Anterior cingulate cortex (tissue), 58 donors: ENCODE results near the gene PTPN7.
A peak's percentile ranks its signal among the peaks of the same experiment; 100 is the strongest.
"Not testable (repeated sequence)": the region's sequence is repeated elsewhere in the genome, so short reads cannot be mapped to it uniquely, and the experiment has no call there.

Experiments used
- DNase-seq, 58 donors: peaks; one replicate each; lab custom pipeline; 2025; lab: John Stamatoyannopoulos, UW

The PTPN7 gene

DNA sequence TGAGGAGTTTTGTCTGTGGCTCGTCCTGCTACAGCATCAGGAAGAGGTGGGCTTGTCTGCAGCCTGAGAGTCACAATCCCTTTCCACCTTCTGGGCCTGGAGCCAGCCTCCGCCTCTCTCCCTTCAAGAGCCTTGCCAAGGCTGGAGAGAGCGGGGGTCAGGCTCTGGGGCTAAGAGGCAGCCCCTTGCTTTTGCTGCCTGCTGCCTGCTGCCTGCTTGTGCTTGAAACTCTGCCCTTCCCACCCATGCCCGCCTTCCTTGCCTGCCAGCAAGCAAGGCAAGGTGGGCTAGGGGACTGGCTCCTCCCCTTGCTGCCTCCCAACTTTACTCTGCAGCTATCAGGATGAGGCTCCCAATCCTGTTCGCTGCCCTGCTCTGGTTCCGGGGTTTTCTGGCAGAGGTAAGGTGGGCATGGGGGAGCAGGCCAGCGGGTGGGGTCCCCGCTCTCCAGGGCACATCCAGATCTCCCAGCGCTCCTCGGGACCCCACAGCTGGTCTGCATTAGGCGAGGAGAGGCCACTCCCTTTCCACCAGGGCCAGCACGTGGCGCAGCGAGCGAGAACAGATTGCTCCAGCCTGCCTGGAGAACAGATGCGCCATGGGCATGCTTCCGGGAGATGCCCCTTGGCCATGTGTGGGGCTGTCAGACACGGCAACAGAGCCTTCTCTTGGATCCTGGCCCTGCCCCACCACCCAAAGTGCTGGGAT lies 7.5 kb upstream of the PTPN7 start:
- DNase-seq = no peak

DNA sequence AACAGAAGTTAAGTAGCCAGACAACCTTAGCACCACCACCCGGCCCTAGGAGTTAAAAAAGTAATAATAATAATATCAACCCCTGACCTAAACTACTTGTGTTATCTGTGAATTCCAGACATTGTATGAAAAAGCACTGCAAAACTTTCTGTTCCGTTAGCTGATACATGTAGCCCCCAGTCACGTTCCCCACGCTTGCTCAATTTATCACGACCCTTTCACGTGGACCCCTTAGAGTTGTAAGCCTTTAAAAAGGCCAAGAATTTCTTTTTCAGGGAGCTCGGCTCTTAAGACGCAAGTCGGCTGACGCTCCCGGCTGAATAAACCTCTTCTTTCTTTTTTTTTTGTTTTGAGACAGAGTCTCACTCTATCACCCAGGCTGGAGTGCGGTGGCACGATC lies 6.7 kb upstream of the PTPN7 start:
- not testable (repeated sequence) for DNase-seq

DNA sequence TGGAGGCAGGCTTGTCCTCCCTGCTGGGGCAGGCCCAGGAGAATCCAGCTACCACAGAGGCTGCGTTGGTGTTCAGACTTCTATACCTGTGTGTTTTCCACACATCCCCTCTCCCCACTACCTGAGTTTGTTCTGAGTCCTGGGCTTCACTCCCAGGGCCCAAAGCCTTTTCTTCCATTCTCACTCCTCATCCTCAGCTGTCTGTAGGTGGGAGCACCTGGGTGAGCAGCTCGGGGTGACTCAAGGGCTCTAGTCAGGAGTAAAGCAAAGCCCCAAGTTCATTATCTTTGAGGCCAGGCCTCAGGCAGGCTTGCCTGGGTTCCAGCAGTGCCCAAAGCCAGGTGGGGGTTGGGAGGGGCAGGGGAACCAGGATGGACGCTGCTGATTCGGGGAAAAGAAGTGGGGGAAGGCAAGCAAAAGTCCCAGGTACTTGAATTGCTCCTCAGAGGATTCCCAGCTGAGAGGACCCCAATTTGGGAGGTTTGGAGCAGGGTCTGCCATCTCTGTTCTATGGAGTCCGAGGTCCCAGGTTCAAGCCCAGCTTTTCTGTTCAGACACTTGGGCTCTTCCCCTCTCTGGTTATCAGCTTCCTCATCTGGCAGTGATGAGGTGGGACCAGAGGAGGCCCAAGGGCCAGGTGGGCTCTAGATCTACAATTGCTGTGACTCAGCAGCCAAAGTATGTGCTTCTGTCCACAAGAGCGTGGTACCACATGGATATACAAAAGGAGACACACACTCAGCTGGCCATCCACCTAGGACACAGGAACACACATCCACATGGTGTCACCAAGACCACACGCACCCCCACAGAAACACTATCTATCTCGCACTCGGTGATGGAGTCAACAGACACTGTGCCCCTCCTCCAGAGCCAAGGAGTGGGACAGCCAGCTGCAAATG lies 5.8 kb upstream of the PTPN7 start:
- DNase-seq = no peak

DNA sequence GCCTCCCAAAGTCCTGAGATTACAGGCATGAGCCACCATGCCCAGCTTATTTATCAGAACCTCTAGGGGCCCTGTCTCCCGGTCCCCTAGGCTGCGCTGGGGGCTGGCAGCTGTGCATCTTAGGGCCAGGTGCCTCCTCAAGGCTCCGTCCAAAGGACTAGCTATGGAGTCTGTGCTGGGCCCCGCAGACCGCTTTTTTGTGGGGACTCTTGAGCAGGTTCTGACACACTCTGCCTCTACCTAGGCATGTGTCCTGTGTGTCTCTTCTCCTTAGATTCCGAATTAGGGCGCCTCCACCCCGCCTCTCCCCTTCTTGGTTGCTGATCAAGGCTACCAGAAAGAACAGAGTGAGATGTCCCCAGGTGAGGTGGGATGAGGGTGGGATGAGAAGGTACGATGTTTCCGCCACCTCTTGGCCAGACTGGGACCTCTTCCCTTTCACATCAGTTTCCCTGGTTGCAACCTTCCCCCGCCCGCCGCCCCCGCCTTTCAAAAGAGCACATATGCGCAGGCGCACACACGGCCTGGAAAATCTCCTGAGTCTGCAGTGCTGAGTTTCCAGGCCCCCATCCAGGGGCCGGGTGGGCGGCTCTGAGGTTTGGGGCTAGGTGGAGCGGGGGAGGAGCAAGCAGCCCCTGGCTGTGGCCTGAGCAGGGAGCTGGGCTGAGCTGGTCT lies 5.0 kb upstream of the PTPN7 start:
- peak in 1 of 58 donors; percentile 50 for DNase-seq

DNA sequence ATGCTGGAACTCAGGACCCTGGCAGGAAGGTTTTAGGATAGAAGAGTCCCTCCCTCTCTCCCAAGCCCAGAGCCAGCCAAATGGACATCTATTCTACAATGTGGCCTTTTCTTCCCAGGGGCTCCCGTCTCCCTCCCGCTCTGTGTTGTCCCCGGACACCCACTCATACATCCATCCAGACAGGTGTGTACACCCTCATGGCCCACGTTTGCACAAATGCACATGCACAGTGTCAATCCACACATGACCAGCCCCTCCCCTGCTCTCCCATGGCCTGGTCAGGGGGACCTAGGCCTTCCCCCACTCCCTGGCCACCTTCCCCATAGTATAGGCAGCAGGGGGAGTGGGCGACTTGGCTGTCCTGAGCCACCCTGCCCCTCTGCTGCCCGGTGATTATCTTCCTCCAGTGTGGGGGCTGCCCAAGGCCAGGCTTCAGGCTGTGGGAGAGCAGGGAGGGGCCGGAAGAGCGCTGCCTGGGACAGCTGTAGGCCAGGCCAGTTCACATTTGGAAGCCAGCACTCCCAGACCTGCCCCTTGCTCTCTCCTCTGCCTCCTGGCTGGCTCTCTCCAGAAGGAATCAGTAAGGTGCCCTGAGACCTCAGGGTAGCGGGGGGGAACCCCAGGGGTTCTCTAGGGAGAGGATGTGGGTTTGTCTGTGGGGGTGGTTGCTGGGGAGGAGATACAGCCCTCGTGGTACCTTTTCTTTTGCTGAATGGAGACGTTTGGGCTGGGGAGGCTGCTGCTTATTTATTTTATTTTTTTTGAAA lies 4.1 kb upstream of the PTPN7 start:
- no peak for DNase-seq

DNA sequence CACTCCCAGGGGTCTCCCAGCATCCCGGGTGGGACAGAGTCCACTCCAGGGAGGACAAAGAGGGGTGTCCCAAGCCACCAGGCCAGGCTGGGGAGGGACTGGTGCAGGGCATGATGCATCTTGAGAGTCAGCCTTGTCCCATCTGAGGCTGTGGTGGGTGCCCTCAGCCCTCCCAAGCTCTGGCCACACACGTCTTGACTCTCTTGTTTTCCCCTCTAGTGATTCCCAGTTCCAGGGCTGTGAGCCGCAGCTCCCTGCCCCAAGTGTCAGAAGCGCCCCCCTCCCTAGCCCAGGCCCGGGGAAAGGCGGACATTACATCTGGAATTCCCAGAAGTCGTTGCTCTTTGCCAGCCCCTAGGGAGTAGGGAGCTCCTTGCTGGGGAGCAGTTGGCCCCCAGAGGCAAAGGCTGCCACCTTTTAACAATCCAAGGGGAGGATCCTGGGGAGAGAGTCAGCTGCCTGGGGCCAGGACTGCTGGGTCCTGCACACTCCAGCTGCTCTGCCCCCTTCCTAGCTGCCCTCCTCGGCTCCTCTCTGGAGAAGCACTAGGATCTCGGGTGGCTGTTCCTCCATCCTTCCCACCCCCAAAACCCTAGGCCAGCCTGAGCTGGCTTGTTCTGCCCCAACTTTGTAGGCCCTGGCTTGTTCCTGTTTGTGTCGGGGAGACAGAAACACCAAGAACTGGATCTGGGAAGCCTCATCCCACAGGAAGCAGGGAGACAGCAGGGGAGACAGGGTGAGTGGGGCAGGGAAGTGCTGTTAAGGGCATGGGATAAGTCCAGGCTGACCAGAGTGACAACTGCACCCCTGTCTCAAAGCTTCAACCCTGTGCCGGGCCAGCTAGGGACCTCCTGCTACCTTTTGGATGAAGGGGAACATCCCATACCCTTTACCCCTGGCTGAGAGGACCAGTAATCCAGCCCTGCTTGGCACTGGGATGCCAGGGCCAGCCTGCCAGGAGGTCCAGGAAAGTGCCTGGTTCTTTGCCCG lies 3.2 kb upstream of the PTPN7 start:
- DNase-seq = no peak

DNA sequence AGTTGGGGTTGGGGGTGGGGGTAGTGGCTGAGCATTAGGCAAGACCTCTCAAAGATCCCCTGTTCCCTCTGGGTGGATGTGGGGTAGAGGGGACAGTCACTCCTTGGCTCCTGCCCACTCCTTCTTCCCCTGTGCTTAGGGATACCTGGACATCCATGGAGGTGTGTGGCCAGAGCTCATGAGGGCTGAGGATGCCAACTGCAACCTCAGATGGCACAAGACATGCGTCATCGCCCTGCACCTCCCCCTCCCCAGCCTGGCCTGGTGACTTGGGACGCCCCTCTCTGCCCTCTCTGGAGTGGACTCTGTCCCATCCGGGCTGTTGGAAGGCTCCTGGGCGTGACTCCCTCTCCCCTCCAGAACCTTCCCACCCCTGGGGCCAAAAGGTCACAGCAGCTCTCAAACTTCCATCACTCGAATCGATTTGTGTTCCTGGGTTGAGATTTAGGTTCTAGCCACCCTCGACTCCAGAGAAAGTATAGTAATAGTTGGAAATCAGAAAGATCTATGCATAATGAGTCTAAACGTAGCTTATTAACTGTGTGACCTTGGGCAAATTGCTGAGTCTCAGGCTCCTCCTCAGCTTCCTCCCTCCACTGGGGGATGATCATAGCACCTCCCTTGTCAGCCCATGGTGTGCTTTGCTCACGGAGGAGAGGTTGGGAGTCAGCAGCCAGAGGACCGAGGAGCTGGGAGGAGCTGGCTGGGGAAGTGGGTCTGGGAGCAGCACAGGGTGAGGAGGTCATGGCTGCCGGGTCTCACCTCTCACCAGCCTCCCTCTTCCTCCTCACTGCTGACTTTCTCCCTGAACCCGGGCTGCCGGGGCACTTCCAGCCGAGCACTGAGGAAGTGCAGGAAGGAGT lies 2.2 kb upstream of the PTPN7 start:
- DNase-seq = no peak

DNA sequence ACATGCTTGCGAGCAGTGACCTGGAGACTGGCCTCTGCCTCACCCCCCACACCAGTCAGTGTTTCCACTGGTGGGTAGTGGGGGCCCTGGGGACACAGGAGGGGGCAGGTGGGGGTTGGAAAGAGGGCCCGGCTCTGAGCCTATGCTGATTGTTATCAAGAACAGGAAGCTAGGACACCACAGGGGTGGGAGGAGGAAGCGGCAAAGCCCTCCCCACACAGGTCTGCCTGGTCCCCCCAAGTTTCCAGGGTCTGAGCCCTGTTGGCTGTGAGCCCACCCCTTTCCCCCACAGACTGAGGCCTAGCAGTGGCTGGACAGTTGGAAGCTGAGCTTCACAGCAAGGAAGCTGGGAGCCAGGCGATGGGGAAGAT lies 1.6 kb upstream of the PTPN7 start:
- no peak for DNase-seq

DNA sequence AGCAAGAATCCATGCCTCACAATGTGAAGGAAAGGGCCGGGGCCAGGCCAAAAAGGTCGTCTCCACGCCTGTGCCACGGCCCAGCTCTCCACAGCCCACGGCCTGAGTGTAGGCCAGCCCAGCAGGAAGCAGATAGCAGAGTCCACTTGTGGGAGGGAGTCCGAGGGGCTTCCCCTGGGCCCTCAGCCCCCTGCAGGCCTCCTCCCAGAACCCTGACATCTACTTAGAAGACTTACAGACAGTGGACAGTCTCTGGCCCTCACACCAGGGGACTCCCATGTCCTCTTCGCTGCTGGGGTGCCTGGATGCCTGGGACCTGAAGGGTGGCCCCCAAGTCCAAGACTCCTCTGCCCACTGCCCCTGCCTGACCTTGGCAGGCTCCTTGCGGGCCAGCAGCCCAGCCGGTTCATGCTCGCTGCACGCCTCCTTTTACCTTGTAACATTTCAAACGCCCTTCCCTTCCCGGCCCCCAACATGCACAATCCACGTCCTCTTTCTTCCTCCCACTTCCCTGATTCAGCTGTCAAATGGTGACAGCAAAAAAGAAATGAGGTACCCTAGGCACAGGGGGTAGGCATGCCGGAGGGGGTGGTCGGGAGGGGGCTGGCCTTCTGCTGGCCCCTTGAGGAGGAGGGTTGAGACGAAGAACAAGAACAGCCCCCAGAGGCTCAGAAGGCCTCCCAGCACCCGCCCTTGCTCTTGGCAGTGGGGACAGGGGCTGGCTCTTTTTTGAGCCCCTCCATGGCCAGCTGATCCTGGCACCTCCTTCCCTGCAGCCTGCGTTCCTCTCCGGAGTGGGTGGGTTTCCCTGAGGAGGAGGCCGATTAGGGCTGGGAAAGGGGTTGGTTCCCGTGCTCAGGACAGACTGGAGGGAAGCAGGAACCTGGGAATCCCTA lies 997 bp upstream of the PTPN7 start:
- no peak for DNase-seq

DNA sequence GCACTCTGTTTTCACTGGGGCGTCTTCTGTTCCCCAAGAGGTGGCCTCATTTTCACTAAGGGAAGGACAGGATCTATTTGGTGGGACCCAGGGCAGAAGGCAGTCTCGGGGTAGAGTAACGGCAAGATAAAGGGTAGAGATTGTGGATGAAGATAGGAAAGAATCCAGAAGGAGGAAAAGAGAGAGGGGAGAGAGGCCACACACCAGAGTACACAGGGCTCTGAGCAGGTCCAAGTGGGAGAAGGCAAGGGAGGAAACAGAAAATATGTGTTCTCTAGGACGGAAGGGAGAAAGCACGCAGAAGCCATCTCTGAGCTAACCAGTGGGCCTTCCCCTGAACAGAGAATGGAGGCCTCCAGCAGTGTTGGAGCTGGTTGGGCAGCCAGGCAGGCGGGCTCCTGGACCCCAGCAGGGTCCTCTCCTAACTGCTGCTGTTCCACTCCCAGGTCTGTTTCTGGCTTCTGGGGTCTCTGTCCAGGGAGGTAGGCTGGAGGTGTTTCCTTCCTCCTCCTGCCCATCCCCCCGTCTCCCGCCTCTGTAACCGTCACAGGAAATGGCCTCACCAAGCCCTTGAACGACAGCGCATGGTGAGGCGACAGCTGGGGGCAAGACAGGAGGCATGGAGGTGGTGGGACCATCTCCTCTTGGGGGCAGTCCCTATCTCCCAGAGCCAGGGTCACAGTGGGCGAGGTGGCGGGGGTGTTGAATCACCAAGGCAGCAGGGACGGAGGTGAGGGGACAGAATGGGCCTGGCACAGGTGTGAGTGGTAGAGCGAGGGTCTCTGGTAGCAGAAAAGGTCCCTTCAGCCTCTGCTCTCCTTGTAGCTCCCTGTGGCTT lies 649 bp downstream of the PTPN7 start:
- DNase-seq = no peak

DNA sequence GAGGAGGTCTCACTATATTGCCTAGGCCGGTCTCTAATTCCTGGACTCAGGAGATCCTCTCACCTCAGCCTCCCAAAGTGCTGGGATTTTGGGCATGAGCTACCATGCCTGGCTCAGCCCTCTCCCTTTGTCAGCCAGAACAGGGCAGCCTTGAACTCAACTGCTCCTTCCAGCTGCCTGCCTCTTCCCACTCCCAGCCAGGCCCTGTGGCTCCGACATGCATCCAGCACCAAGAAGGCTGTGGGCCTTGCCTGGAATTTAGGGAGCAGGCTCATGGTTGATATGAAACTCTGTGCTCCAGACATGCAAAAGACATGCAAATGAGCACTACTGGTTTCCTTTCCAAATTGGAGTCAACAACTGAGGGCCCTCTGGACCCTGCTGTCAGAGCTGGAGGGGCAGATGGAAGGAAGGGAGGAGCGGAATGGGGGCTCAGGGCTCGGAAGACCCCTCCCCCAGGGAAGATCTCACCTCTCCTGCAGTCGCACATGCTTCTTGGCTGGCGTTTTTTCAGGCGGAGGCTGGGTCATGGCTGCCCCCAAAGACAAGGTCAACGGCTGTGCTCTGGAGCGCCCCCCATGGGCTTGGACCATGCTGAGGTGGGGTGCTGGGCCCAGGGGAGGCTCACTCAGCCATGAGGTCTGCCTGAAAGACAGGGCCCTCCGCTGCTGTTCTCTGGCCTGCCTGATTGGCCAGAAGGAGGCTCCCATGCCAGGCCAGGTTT lies 1.4 kb downstream of the PTPN7 start:
- DNase-seq = no peak

DNA sequence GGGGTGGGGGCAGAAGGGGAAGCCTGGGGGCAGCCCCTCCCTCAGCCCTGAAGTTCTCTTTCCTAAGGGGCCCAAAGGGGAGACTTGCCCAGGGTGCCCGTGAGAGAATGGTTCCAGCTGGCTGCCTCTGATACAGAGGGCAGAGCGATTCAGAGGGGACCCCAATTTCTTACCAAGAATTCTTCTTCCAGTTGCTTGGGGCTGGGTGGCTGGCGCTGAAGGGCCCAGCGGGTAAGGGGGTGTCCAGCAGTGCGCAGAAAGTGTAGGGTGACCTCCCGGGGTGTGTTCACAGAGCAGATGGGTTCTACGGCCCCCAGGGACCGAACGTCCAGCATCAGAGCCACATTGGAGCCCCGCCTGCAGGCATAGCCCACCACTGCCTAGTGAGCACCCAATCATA lies 2.5 kb downstream of the PTPN7 start:
- no peak for DNase-seq

DNA sequence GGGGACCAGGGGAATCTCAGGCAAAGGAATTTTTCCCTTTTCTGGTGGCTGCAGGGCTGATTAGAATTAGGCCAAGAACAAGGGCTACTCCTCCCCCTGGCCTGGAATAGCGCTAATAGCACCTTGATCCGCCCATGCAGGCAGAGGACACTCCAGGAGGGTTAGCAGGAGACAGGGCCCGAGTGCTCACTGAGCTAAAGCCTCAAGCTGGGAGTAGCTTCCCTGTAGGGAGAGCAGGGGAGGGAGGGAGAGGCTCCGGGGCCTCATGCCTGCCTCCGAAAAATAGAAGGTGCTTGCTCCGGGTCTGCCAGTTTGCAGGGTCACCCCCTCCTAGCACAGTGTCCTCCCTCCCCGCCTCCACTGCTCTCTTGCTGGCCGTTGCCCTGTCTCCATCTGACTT lies 3.8 kb downstream of the PTPN7 start:
- DNase-seq = no peak

DNA sequence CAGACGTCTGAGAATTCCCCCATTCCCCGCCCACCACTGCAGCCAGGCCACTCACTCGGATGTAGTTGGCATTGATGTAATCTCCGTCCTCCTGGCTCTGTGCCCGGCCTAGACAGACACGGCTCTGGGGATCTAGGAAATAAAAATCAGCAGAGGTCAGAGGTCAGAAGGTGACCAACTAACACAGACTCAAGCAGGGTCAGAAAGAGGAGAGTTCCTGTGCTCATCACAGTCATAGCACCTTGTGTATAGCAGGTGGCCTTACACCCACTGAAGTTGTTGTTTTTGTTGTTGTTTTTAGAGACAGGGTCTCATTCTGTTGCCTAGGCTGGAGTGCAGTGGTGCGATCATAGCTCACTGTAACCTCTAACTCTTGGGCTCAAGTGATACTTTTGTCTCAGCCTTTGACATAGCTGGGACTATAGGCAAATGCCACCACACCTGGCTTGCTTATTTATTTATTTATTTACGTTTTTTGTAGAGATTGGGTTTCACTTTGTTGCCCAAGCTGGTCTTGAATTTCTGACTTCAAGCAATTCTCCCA lies 4.9 kb downstream of the PTPN7 start:
- peak in 2 of 58 donors; percentile 17 to 52 for DNase-seq

DNA sequence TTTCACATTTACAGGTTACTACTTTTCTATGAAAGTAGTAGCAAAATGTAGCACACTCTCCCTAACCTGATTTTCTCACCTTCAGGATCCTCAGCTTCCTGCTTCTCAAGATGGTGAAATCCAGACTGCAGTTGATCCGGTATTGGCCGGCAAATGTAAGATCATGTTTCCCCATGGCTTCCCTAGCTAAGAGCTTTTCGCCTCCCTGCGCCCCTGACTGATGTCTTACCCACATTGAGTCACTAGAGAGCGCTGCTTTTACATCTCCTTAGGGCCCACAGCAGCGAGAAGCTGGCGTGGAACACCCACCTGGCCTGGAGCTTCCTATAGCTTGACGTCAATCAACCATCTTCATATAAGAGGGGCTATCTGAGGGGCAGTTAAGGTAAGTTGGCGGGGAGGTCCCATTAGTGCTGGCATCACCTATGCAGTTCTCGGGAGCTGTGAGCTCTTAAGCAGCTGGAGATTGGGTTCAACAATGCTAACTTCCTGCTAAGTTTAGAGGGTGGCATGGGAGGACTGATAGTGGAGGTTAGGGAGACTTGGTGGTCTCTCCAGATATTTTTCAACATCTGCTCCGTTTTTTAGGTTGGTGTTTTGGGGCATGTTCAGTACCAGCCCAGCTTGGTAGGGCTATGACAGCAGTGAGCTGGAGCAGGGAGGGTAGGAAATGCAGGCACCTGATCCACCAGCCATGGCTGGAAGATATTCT lies 5.5 kb downstream of the PTPN7 start:
- DNase-seq = peak in 16 of 58 donors; percentile 9 to 45 (median 22)
